Neural crest cell (in vitro differentiated cells): ENCODE results near the gene ROCK2. TPM values are rescaled to one million over a fixed set of nuclear protein-coding genes. Genes with fewer than 3 reads are reported as not detected.

Source experiments
- DNase-seq: peaks from one replicate; pipeline ENCODE4 v3.0.0; 2021; ENCODE audit warnings: low read depth, mixed read lengths, low spot score
- H3K27ac Mint-ChIP-seq: one replicate; pipeline ENCODE4 v1.8.0; 2021; ENCODE audit warnings: mild to moderate bottlenecking, mixed read lengths; ENCODE audit not compliant: unreplicated experiment
- H3K27me3 Mint-ChIP-seq: 2 replicates; pipeline ENCODE4 v1.8.0; 2021; ENCODE audit warnings: low read depth, mild to moderate bottlenecking, mixed read lengths
- H3K36me3 Mint-ChIP-seq: 2 replicates; pipeline ENCODE4 v1.8.0; 2021; ENCODE audit warnings: low read depth, mild to moderate bottlenecking, mixed read lengths
- H3K4me1 Mint-ChIP-seq: 2 replicates; pipeline ENCODE4 v1.8.0; 2021; ENCODE audit warnings: mixed read lengths
- H3K4me3 Mint-ChIP-seq: one replicate; pipeline ENCODE4 v1.8.0; 2021; ENCODE audit warnings: mild to moderate bottlenecking, mixed read lengths
- H3K9me3 Mint-ChIP-seq: 2 replicates; pipeline ENCODE4 v1.8.0; 2021; ENCODE audit warnings: mixed read lengths
- CTCF ChIP-seq: fragments of 200-600 bp; sonication (generic); conservative IDR thresholded peaks from 2 replicates; pipeline ENCODE4 v1.5.0; 2021; ENCODE audit warnings: antibody characterized with exemption, mild to moderate bottlenecking
- total RNA-seq: library from RNA; stranded (reverse); gene quantifications from 2 replicates; pipeline ENCODE4 v1.2.1, GENCODE V29; 2021

Gene ROCK2
- total RNA-seq, 1 donor from 2014 or later: 47.2 TPM

DNA sequence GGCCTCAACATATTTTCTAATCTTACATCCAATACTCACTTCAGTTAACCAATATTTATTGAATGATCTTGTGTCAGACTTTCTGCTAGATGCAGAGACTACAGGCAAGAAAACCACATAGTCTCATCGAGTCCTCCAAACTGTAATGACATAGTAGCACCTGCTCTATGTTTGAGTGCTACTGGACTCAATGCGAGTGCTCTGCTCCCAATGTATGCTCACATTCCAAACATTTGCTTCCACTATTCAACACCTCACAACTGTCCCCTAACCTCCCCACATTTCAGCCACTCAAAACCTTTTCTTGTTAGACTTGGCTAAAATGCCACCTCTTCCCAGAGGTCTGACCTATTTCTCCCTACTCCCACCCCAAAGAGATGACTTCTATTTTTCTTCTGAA lies 124.0 kb downstream of the ROCK2 start:
- H3K9me3 Mint-ChIP-seq: no peaks in the 10 kb centered on the region
- no peak overlapping the region for H3K4me3 Mint-ChIP-seq
- no peak for TF ChIP-seq CTCF
- DNase-seq: no peak
- H3K4me1 Mint-ChIP-seq: peaks cover 11% of the 10 kb centered on the region
- peaks cover 14% of the 10 kb centered on the region for H3K36me3 Mint-ChIP-seq
- H3K27ac Mint-ChIP-seq: no peak overlapping the region
- H3K27me3 Mint-ChIP-seq: no peaks in the 10 kb centered on the region

GRCh38 chr2:11215407-11215806 lies 129.0 kb downstream of the ROCK2 start:
- H3K27ac Mint-ChIP-seq: no peak overlapping the region

GRCh38 chr2:11214770-11215169 lies 129.7 kb downstream of the ROCK2 start:
- Mint-ChIP-seq H3K27ac (no peak overlapping the region), H3K9me3 (no peaks in the 10 kb centered on the region), H3K36me3 (peaks cover 27% of the 10 kb centered on the region), H3K4me3 (no peak overlapping the region), H3K4me1 (peaks cover 2% of the 10 kb centered on the region), H3K27me3 (no peaks in the 10 kb centered on the region)
- no peak for TF ChIP-seq CTCF
- no peak for DNase-seq

More at GRCh38 chr2:11215407-11215806, 129.0 kb downstream of the ROCK2 start:
- Mint-ChIP-seq H3K27me3 (no peaks in the 10 kb centered on the region), H3K36me3 (peaks cover 29% of the 10 kb centered on the region), H3K4me3 (no peak overlapping the region), H3K9me3 (no peaks in the 10 kb centered on the region), H3K4me1 (no peaks in the 10 kb centered on the region)
- TF ChIP-seq CTCF: no peak
- DNase-seq: no peak

GRCh38 chr2:11213975-11214374 lies 130.5 kb downstream of the ROCK2 start:
- Mint-ChIP-seq H3K27ac (no peak overlapping the region), H3K4me1 (peaks cover 3% of the 10 kb centered on the region), H3K27me3 (no peaks in the 10 kb centered on the region), H3K4me3 (no peak overlapping the region), H3K9me3 (no peaks in the 10 kb centered on the region), H3K36me3 (peaks cover 23% of the 10 kb centered on the region)
- no peak for DNase-seq
- no peak for TF ChIP-seq CTCF

DNA sequence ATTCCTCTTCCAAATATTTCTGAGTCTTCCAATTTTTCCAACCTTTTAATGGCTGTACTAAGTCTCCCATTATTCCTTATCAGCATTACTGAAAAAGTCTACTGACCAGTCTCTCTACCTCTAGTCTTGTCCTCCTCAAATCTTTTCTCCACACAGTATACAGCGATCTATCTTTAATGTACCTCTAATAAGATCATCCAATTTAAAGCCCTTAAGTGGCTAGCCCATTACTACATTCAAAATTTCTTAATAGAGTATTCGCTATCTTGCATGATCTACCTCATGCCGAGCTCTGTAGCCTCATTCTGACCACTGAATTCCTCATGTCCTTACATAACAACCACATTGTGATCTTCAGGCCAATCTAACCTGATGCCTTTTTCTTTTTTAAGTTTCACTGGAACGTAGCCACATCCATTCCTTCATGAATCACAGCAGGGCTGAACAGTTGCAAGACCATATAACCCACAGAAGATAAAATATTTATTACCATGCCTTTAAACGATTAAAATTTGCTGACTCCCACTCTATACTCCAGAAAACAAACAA lies 131.3 kb downstream of the ROCK2 start:
- H3K27me3 Mint-ChIP-seq: no peaks in the 10 kb centered on the region
- no peak overlapping the region for H3K27ac Mint-ChIP-seq
- H3K9me3 Mint-ChIP-seq: no peaks in the 10 kb centered on the region
- peaks cover 3% of the 10 kb centered on the region for H3K4me1 Mint-ChIP-seq
- DNase-seq: no peak
- H3K36me3 Mint-ChIP-seq: peaks cover 23% of the 10 kb centered on the region
- no peak overlapping the region for H3K4me3 Mint-ChIP-seq
- no peak for TF ChIP-seq CTCF
